IMR-90 (cell line): ENCODE data around the gene GPC6. TPM values are rescaled to one million over a fixed set of nuclear protein-coding genes. Genes with fewer than 3 reads are reported as not detected.

Experiments used
- ATAC-seq: fragments of 200-7000 bp; cut with Tn5 transposase; 2 replicates; pipeline ENCODE4 v1.9.1; 2020; ENCODE audit warnings: low read depth, mild to moderate bottlenecking, moderate library complexity
- BruUV-seq: library from RNA; stranded (reverse); fragments of 400-500 nt; replicated peaks from 2 replicates; lab custom pipeline; 2021; lab: Mats Ljungman, UMichigan
- CTCF ChIA-PET: fragments of 300-600 bp; formaldehyde crosslinking; extraction: SDS; loops from one replicate; lab custom pipeline; 2021; ENCODE audit warnings: antibody characterized with exemption; lab: Yijun Ruan, JAX
- POLR2A ChIA-PET: fragments of 300-600 bp; sonication (Branson Sonifier 250); formaldehyde crosslinking; loops from one replicate; lab custom pipeline; 2022; ENCODE audit warnings: antibody characterized with exemption; ENCODE audit not compliant: unreplicated experiment; lab: Charles Lee
- DNase-seq: peaks from one replicate; pipeline ENCODE4 v3.0.0; 2013
- H2AFZ ChIP-seq: replicated peaks from 2 replicates; pipeline ENCODE3; 2013; ENCODE audit warnings: low read length, mild to moderate bottlenecking; ENCODE audit not compliant: poor library complexity
- H2AK5ac ChIP-seq: 2 replicates; pipeline ENCODE4 v1.6.1; 2013; ENCODE audit warnings: low read depth, low read length, inconsistent platforms
- H2AK9ac ChIP-seq: replicated peaks from 2 replicates; pipeline ENCODE3; 2013; ENCODE audit warnings: mild to moderate bottlenecking, low read depth, low read length, moderate library complexity; ENCODE audit not compliant: poor library complexity
- H2BK120ac ChIP-seq: 2 replicates; pipeline ENCODE4 v1.6.1; 2013; ENCODE audit warnings: low read depth, low read length, inconsistent platforms
- H2BK15ac ChIP-seq: 3 replicates; pipeline ENCODE4 v1.6.1; 2013; ENCODE audit warnings: low read depth, low read length, inconsistent platforms
- H2BK20ac ChIP-seq: 2 replicates; pipeline ENCODE4 v1.6.1; 2013; ENCODE audit warnings: low read depth, mild to moderate bottlenecking, inconsistent platforms, low read length, moderate library complexity
- H2BK5ac ChIP-seq: 2 replicates; pipeline ENCODE4 v1.6.1; 2013; ENCODE audit warnings: mild to moderate bottlenecking, low read depth, low read length, inconsistent platforms; ENCODE audit not compliant: poor library complexity, severe bottlenecking
- H3K14ac ChIP-seq: replicated peaks from 2 replicates; pipeline ENCODE4 v1.6.1; 2013; ENCODE audit warnings: low read depth, low read length, inconsistent platforms
- H3K18ac ChIP-seq: 2 replicates; pipeline ENCODE4 v1.6.1; 2013; ENCODE audit warnings: low read depth, low read length, control low read depth
- H3K23ac ChIP-seq: 2 replicates; pipeline ENCODE4 v1.6.1; 2013; ENCODE audit warnings: low read depth, low read length, inconsistent platforms
- H3K27ac ChIP-seq: 2 replicates; pipeline ENCODE4 v1.5.1; 2013; ENCODE audit warnings: mild to moderate bottlenecking, control low read depth, low read length; ENCODE audit not compliant: insufficient read depth
- H3K27me3 ChIP-seq: 2 replicates; pipeline ENCODE4 v1.6.1; 2013; ENCODE audit warnings: low read length; ENCODE audit not compliant: control insufficient read depth, insufficient read depth
- H3K36me3 ChIP-seq: 2 replicates; pipeline ENCODE4 v1.6.1; 2013; ENCODE audit warnings: low read length, mixed read lengths; ENCODE audit not compliant: control insufficient read depth, insufficient read depth
- H3K4ac ChIP-seq: 2 replicates; pipeline ENCODE4 v1.6.1; 2013; ENCODE audit warnings: low read depth, low read length, inconsistent platforms
- H3K4me1 ChIP-seq: 2 replicates; pipeline ENCODE4 v1.6.1; 2013; ENCODE audit warnings: low read length, mixed read lengths; ENCODE audit not compliant: control insufficient read depth, insufficient read depth
- H3K4me2 ChIP-seq: 2 replicates; pipeline ENCODE4 v1.6.1; 2013; ENCODE audit warnings: low read depth, mild to moderate bottlenecking, control low read depth, low read length, moderate library complexity
- H3K4me3 ChIP-seq: 2 replicates; pipeline ENCODE4 v1.5.1; 2013; ENCODE audit warnings: low read depth, mild to moderate bottlenecking, control low read depth, low read length, moderate library complexity; ENCODE audit not compliant: insufficient read depth
- H3K56ac ChIP-seq: 2 replicates; pipeline ENCODE4 v1.6.1; 2013; ENCODE audit warnings: low read length, inconsistent platforms; ENCODE audit not compliant: insufficient read depth; ENCODE audit errors: extremely low read depth
- H3K79me1 ChIP-seq, 2 experiments: 2 replicates each; pipeline ENCODE4 v1.6.1; 2013; ENCODE audit warnings: low read length in 2 of 2, inconsistent platforms in 1 of 2, low read depth in 1 of 2
- H3K9ac ChIP-seq: 2 replicates; pipeline ENCODE4 v1.6.1; 2013; ENCODE audit warnings: low read depth, low read length, control low read depth
- H3K9me1 ChIP-seq: 2 replicates; pipeline ENCODE4 v1.6.1; 2013; ENCODE audit warnings: low read length, inconsistent platforms; ENCODE audit not compliant: insufficient read depth
- H3K9me3 ChIP-seq: 2 replicates; pipeline ENCODE4 v1.6.1; 2013; ENCODE audit warnings: low read length; ENCODE audit not compliant: control insufficient read depth, insufficient read depth
- H4K20me1 ChIP-seq: 2 replicates; pipeline ENCODE4 v1.6.1; 2013; ENCODE audit warnings: low read length, inconsistent platforms; ENCODE audit not compliant: insufficient read depth
- H4K5ac ChIP-seq: 2 replicates; pipeline ENCODE4 v1.6.1; 2013; ENCODE audit warnings: mild to moderate bottlenecking, low read depth, low read length, control low read depth
- H4K8ac ChIP-seq, 2 experiments: 2 replicates each; pipeline ENCODE4 v1.6.1; 2013; ENCODE audit warnings: low read depth in 2 of 2, low read length in 2 of 2, control low read depth in 1 of 2, inconsistent platforms in 1 of 2
- H4K91ac ChIP-seq: 2 replicates; pipeline ENCODE4 v1.6.1; 2013; ENCODE audit warnings: low read depth, low read length, inconsistent platforms; ENCODE audit not compliant: insufficient read depth
- BHLHE40 ChIP-seq: fragments of 150-350 bp; IDR thresholded peaks from 2 replicates; pipeline ENCODE4 v1.6.1; 2016; ENCODE audit warnings: mild to moderate bottlenecking, low read depth, low read length
- CEBPB ChIP-seq: IDR thresholded peaks from 2 replicates; pipeline ENCODE4 v1.6.1; 2012; ENCODE audit warnings: low read depth, low read length, improper control_type of control experiment
- CHD1 ChIP-seq: IDR thresholded peaks from 2 replicates; pipeline ENCODE4 v1.6.1; 2012; ENCODE audit warnings: low read depth, low read length, improper control_type of control experiment
- CTCF ChIP-seq: conservative IDR thresholded peaks from 2 replicates; pipeline ENCODE4 v1.5.1; 2012; ENCODE audit warnings: mild to moderate bottlenecking, low read depth, low read length, improper control_type of control experiment
- ELK1 ChIP-seq: fragments of 150-350 bp; IDR thresholded peaks from 2 replicates; pipeline ENCODE4 v1.6.1; 2016; ENCODE audit warnings: low read depth, mild to moderate bottlenecking, low read length, moderate library complexity, borderline replicate concordance
- FOS ChIP-seq: fragments of 150-350 bp; IDR thresholded peaks from 2 replicates; pipeline ENCODE4 v1.6.1; 2016; ENCODE audit warnings: low read depth, low read length
- MAFK ChIP-seq: IDR thresholded peaks from 2 replicates; pipeline ENCODE4 v1.6.1; 2012; ENCODE audit warnings: low read depth, low read length, improper control_type of control experiment
- MAZ ChIP-seq: IDR thresholded peaks from 2 replicates; pipeline ENCODE4 v1.6.1; 2012; ENCODE audit warnings: low read depth, mild to moderate bottlenecking, low read length, improper control_type of control experiment, moderate library complexity, borderline replicate concordance
- MXI1 ChIP-seq: IDR thresholded peaks from 2 replicates; pipeline ENCODE4 v1.6.1; 2012; ENCODE audit warnings: low read depth, mild to moderate bottlenecking, low read length, moderate library complexity, borderline replicate concordance
- NFE2L2 ChIP-seq: fragments of 150-350 bp; IDR thresholded peaks from 2 replicates; pipeline ENCODE4 v1.6.1; 2016; ENCODE audit warnings: low read depth, mild to moderate bottlenecking, low read length
- POLR2A ChIP-seq: IDR thresholded peaks from 2 replicates; pipeline ENCODE4 v1.6.1; 2012; ENCODE audit warnings: mild to moderate bottlenecking, low read depth, low read length
- RAD21 ChIP-seq: IDR thresholded peaks from 2 replicates; pipeline ENCODE4 v1.6.1; 2012; ENCODE audit warnings: low read length, improper control_type of control experiment
- RCOR1 ChIP-seq: IDR thresholded peaks from 2 replicates; pipeline ENCODE4 v1.6.1; 2012; ENCODE audit warnings: mild to moderate bottlenecking, low read length, improper control_type of control experiment; ENCODE audit not compliant: insufficient replicate concordance
- RFX5 ChIP-seq: IDR thresholded peaks from 2 replicates; pipeline ENCODE4 v1.8.0; 2012; ENCODE audit warnings: low read depth, mild to moderate bottlenecking, low read length, moderate library complexity
- SMC3 ChIP-seq: fragments of 150-350 bp; IDR thresholded peaks from 2 replicates; pipeline ENCODE4 v1.6.1; 2016; ENCODE audit warnings: low read depth, mild to moderate bottlenecking, antibody characterized with exemption, low read length, moderate library complexity
- WGBS, 2 experiments: methylation state at CpG; one replicate each; pipeline versions ENCODE4 v1.1.5 to v1.1.7; 2013; ENCODE audit warnings: missing lambda C conversion rate in 2 of 2; ENCODE audit not compliant: insufficient read length in 1 of 2; ENCODE audit errors: extremely low coverage in 2 of 2; 5-methylcytosine and 5-hydroxymethylcytosine counted together
- dilution Hi-C: fragments of 300-500 bp; cut with HindIII; formaldehyde crosslinking; loops from one replicate; pipeline ENCODE4 v1.14.3; 2018; ENCODE audit warnings: low sequenced_read_pairs; ENCODE audit not compliant: unreplicated experiment
- in situ Hi-C: fragments of 300-500 bp; cut with MboI; formaldehyde crosslinking; loops from 3 replicates; pipeline ENCODE4 v1.14.3; 2019; ENCODE audit warnings: low sequenced_read_pairs, inconsistent platforms, mixed read lengths
- intact Hi-C: fragments of 100-400 bp; cut with micrococcal nuclease; formaldehyde crosslinking; loops from 2 replicates; pipeline ENCODE4 v1.10.0; 2022
- polyA plus RNA-seq, 3 experiments: library from polyadenylated mRNA; depleted of rRNA; stranded (reverse); fragments of >200 nt; gene quantifications; 2 replicates each; pipeline ENCODE4 v1.2.3, GENCODE V29; 2012; ENCODE audit warnings: low replicate concordance in 1 of 3
- total RNA-seq: library from RNA; depleted of rRNA; stranded (reverse); fragments of >200 nt; gene quantifications from 2 replicates; pipeline ENCODE4 v1.2.3, GENCODE V29; 2012
- TF ChIP-seq, protein P1 (sequence below): fragments of 150-350 bp; IDR thresholded peaks from 2 replicates; pipeline ENCODE4 v1.6.1; 2017; ENCODE audit warnings: mild to moderate bottlenecking, antibody characterized with exemption, low read length, low read depth

GPC6 gene
- total and polyA plus RNA-seq, 2 of the 4 experiments (the other 2 are of a cell fraction) = 14.9 to 39.4 TPM

DNA sequence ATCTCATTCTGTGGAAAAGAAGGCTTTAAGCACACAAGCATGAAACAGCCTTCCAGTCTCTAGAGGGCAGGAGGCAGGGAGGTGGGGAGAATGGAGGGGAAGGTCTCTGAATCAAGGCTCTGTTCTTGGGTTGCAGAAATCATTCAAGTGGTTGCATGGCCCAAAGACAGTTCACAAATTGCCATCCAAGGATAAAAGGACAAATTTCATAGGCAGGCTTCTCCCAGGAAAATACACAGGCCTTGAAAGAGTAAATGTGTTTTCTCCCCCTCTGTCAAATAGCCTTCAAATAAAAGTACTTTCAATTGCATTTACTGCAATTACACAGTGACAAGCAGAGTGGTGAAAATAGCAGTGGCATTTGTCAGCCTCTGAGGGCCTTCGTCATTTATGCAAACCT lies 802.0 kb downstream of the GPC6 start:
- Histone ChIP-seq H3K56ac (no peak overlapping the region), H3K4me2 (no peak overlapping the region), H2BK20ac (no peak overlapping the region), H3K9ac (no peak overlapping the region), H3K36me3 (no peaks in the 10 kb centered on the region), H2BK5ac (no peak overlapping the region), H2BK15ac (no peak overlapping the region), H3K14ac (no peak overlapping the region), H3K79me1 (no peaks in the 10 kb centered on the region), H3K4me3 (no peak overlapping the region), H3K27ac (no peak overlapping the region), H4K91ac (no peak overlapping the region), H2AK5ac (no peak overlapping the region), H3K9me1 (no peaks in the 10 kb centered on the region), H2BK120ac (no peak overlapping the region), H3K18ac (no peak overlapping the region), H4K8ac (no peak overlapping the region), H3K4ac (no peak overlapping the region), H4K20me1 (no peaks in the 10 kb centered on the region), H2AK9ac (no peak overlapping the region), H2AFZ (no peak overlapping the region), H3K27me3 (no peaks in the 10 kb centered on the region), H3K4me1 (no peaks in the 10 kb centered on the region), H3K9me3 (no peaks in the 10 kb centered on the region), H3K23ac (no peak overlapping the region), H4K5ac (no peak overlapping the region)
- POLR2A ChIA-PET = no interaction called here
- dilution Hi-C loops (no loop called here), intact Hi-C loops (no loop called here), in situ Hi-C loops (no loop called here)
- WGBS, 2 experiments = no CpG with 5 or more reads among the region's 1 CpG
- CTCF ChIA-PET = no interaction called here
- BruUV-seq = no TSS peak
- no peak for ATAC-seq
- no peak for DNase-seq
- TF ChIP-seq CHD1 = no peak
- no peak for TF ChIP-seq CEBPB
- TF ChIP-seq CTCF = no peak
- TF ChIP-seq RAD21 = no peak
- no peak for TF ChIP-seq FOS
- TF ChIP-seq RFX5 = no peak
- no peak for TF ChIP-seq BHLHE40
- TF ChIP-seq SMC3 = no peak
- no peak for TF ChIP-seq MXI1
- TF ChIP-seq NFE2L2 = no peak
- TF ChIP-seq MAZ = no peak
- TF ChIP-seq, protein P1, sequence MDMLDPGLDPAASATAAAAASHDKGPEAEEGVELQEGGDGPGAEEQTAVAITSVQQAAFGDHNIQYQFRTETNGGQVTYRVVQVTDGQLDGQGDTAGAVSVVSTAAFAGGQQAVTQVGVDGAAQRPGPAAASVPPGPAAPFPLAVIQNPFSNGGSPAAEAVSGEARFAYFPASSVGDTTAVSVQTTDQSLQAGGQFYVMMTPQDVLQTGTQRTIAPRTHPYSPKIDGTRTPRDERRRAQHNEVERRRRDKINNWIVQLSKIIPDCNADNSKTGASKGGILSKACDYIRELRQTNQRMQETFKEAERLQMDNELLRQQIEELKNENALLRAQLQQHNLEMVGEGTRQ = no peak
- no peak for TF ChIP-seq POLR2A
- no peak for TF ChIP-seq ELK1
- no peak for TF ChIP-seq RCOR1
- no peak for TF ChIP-seq MAFK
